GM18870 (cell line): ENCODE results near the gene DTHD1.

Experiments used
- ATAC-seq: cut with Tn5 transposase; IDR thresholded peaks from one replicate; pipeline ENCODE4 v1.9.1; 2021; ENCODE audit warnings: moderate library complexity; ENCODE audit not compliant: unreplicated experiment

The DTHD1 gene

GRCh38 chr4:36312511-36312910 is 31.1 kb downstream of the DTHD1 start:
- ATAC-seq: no peak

- no peak for ATAC-seq
These were observed 31.9 kb downstream of the DTHD1 start for GRCh38 chr4:36313301-36313700.

- ATAC-seq: no peak
These were observed 32.3 kb downstream of the DTHD1 start for GRCh38 chr4:36313703-36314102.

DNA sequence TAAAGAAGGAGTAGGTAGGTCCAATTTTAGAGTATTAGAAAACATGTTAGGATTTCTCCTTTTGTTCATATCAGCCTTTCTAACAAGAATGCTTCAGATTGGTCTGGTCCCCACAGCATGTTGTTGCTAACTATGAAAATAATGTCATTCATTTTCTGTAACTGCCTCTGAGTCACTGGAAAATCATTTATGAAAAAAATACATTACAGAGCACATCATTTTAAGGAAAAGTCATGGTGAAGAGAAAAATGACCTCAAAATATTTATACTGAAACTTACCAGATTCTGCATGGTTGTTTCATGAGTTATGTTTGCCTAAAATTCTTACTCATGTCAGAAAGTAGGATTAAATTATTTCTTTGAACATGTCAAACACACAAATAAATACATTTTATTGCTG is 35.2 kb downstream of the DTHD1 start:
- ATAC-seq: no peak

DNA sequence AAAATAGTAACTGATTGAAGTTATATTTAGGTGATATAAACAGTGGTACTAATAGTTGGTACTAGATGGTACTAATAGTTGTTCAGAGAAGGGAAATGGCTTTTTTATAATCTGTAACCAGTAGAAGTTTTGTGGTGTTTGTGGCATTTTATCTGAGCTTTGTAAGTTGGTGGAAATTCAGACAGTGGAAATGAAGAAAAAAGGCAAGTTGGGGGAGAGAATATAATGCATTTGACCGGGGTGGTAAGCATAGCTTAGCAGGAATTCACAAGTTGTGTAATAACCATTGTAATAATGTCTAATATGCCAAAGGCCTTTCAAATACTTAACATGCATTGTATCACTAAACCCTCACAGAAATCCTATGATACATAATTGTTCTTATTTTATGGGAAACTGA is 36.3 kb downstream of the DTHD1 start:
- ATAC-seq: no peak

GRCh38 chr4:36320117-36320896 is 38.9 kb downstream of the DTHD1 start:
- ATAC-seq: peak; percentile 28

GRCh38 chr4:36321176-36321575 is 39.8 kb downstream of the DTHD1 start:
- ATAC-seq: no peak

- peak; percentile 34 for ATAC-seq
These were observed 41.5 kb downstream of the DTHD1 start for GRCh38 chr4:36322921-36323354.

DNA sequence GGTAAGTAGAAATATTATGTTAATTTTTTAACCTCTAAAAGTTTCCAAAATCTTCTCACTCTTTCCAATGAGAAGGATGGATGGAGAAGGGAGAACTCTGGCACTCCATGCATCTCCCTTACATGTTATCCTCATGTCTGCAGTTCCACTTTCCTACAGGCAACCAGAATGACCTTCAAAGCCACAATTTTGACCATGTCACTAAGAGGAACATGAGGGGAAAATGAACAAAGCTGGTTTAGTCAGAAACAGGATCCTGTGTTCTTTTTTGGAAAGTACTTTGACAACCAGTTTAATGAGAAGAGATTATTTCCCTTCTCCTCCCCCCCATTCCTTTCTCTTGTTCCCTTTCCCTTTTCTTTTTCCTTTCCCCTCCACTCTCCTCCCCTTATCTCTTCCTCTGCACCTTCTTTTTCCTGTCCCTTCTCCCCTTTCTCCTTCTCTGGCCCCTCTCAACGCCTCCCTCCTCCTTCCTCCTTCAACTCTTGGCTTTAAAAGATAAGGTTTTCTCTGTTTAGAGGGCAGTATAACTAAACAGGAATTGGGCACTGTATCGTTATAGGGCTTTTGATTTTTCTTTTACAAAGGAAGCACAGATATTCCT is 42.5 kb downstream of the DTHD1 start:
- ATAC-seq: no peak

- ATAC-seq: no peak
These were observed 43.4 kb downstream of the DTHD1 start for GRCh38 chr4:36324808-36325207.

DNA sequence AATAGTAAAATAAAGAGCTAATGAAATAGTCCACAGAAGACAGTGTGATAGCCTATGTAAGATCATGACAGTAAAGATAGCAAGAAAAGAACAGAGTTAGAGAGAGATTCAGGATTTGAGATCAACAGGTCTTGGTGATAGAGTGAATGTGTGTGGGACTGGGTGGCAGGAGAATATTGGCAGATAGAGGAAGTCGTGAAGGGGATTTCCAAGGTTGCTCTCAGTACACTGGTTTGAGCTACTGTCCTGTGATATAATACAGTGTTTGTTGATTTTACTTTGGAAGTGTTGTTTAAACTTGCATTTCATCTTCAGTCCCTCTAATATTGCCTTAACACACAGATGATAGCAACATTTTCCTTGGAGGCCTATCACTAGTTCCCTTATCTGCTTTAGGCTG is 44.1 kb downstream of the DTHD1 start:
- peak; percentile 85 for ATAC-seq

GRCh38 chr4:36325926-36326325 is 44.5 kb downstream of the DTHD1 start:
- peak; percentile 2 for ATAC-seq

DNA sequence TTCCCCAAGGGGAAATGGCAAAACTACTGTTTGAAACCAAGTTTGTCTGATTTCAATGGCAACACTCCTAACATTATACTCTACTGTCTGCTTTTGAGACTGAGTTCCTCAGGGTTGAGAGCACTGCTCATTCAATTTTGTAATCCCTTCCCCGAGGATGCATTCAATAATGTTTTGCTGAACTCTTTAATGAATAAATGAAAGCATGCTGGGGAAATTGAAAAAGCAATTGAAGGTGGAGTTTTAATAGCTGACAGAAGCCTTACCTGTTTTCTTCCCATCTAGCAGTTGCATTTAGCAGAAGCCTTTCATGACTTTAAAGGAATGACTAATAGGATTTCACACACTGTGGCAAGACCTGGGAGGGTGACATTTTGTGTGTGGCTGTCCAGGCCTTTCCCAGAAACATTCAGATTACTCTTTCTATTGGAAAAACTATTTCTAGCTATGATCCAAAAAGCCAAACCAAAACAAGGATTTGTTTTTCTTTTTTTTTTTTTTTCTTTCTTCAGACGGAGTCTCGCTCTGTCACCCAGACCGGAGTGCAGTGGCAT is 45.1 kb downstream of the DTHD1 start:
- no peak for ATAC-seq

GRCh38 chr4:36327400-36327799 is 46.0 kb downstream of the DTHD1 start:
- ATAC-seq: no peak

GRCh38 chr4:36328130-36328529 is 46.7 kb downstream of the DTHD1 start:
- ATAC-seq: no peak

- ATAC-seq: no peak
These were observed 47.8 kb downstream of the DTHD1 start for GRCh38 chr4:36329228-36329627.

DNA sequence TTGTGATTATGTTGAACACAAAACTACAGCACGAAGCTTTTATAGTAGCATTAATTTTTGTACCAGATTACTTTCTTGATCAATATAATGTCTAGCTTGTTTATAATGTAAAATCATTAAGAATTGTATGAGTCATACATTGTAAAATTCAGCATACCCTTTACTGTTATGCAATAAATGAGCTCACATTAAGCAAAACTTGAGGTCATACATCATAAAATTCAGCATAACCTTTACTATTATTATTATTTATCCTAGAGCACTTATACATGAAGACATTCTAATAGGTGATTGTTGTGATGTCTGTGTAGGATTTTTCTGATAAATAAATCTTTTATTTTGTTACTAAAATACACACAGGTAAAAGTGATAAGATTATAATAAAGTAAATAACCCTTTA is 49.4 kb downstream of the DTHD1 start:
- no peak for ATAC-seq

- peak; percentile 85 for ATAC-seq
These were observed 50.8 kb downstream of the DTHD1 start for GRCh38 chr4:36332023-36332781.

GRCh38 chr4:36332782-36333131 is 51.3 kb downstream of the DTHD1 start:
- ATAC-seq: peak; percentile 99

DNA sequence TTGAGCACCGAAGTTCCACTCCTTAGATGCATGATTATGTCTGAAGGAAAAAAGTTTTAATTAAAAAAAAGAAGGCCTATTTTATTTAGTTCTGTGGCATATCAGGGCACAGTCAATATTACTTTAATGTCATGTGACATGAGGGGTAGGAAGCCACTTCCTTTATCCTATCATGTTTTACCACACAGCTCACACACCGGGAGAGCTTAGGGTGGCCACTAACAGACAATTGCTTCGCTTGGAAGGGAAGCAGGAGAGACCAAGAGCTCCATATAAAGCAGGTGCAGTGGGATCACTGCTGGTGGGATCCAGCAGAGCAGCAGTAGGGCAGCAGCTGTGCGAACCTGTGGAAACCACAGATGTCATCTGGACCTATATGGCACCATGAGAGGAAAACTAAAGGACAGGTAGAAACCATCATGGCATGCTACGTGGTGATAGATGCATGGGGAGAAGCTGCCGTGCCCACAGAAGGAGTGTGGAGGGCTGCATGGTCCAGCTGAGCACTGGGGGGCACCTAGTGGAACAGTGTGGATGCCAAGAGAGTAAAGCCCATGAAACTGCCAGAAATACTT is 52.0 kb downstream of the DTHD1 start:
- ATAC-seq: no peak

DNA sequence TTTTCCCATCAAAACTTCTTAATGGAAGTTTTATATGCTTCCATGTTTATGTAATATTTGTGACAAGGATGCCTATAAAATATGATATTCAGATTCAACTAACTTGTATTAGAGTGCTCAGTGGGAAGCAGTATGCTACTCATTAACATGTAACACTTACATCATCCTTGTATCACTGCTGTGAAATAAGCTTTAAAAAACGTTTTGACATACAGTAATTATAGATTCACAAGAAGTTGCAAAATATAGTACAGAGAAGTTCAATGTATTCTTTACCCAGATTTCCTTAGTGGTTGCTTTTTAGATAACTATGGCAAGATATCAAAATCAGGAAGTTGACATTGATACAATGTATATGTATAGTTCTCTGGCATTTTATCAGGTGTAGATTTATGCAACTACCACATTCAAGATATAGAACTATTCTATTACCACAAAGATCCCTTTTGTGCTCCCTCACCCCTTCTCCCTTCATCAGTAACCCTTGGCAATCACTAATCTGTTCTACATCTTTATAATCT is 56.3 kb downstream of the DTHD1 start:
- no peak for ATAC-seq
